PC-9 (cell line): ENCODE data around the gene COA3. TPM values are rescaled to one million over a fixed set of nuclear protein-coding genes. Genes with fewer than 3 reads are reported as not detected.

ENCODE experiments used
- BruUV-seq: library from RNA; stranded (reverse); fragments of 400-500 nt; replicated peaks from 2 replicates; lab custom pipeline; 2021; lab: Mats Ljungman, UMichigan
- CTCF ChIA-PET: fragments of 300-600 bp; sonication (Branson Sonifier 250); formaldehyde crosslinking; loops from one replicate; lab custom pipeline; 2022; ENCODE audit warnings: antibody characterized with exemption; lab: Charles Lee
- POLR2A ChIA-PET: fragments of 300-600 bp; sonication (Branson Sonifier 250); formaldehyde crosslinking; loops from one replicate; lab custom pipeline; 2022; ENCODE audit warnings: antibody characterized with exemption; ENCODE audit not compliant: unreplicated experiment; lab: Charles Lee
- DNase-seq, 2 experiments: peaks; one replicate each; pipeline versions ENCODE4 v3.0.0 to v3.0.0-alpha.2; 2015 to 2022; ENCODE audit warnings: mixed read lengths in 1 of 2
- H2AFZ ChIP-seq: fragments of 200-600 bp; sonication (generic); 2 replicates; pipeline ENCODE4 v1.8.1; 2017; ENCODE audit warnings: antibody characterized with exemption
- H3F3A ChIP-seq: fragments of 200-600 bp; sonication (generic); 2 replicates; pipeline ENCODE4 v1.8.1; 2017; ENCODE audit warnings: antibody characterized with exemption, mild to moderate bottlenecking, low read depth; ENCODE audit not compliant: insufficient read depth
- H3K27ac ChIP-seq: fragments of 200-600 bp; sonication (generic); 2 replicates; pipeline ENCODE4 v1.6.1; 2016; ENCODE audit warnings: mixed run types
- H3K27me3 ChIP-seq: fragments of 200-600 bp; sonication (generic); 2 replicates; pipeline ENCODE4 v1.6.1; 2016; ENCODE audit warnings: low read depth, mixed run types; ENCODE audit not compliant: insufficient read depth
- H3K36me3 ChIP-seq: fragments of 200-600 bp; sonication (generic); 2 replicates; pipeline ENCODE4 v1.6.1; 2016; ENCODE audit warnings: low read depth, mixed run types
- H3K4me1 ChIP-seq: fragments of 200-600 bp; sonication (generic); replicated peaks from 2 replicates; pipeline ENCODE4 v1.6.1; 2016; ENCODE audit warnings: mixed run types; ENCODE audit not compliant: insufficient read depth
- H3K4me2 ChIP-seq: fragments of 200-600 bp; sonication (generic); 2 replicates; pipeline ENCODE4 v1.6.1; 2017; ENCODE audit warnings: mixed run types
- H3K4me3 ChIP-seq: fragments of 200-600 bp; sonication (generic); 2 replicates; pipeline ENCODE4 v1.6.1; 2016; ENCODE audit warnings: mixed run types
- H3K79me2 ChIP-seq: fragments of 200-600 bp; sonication (generic); 2 replicates; pipeline ENCODE4 v1.6.1; 2017; ENCODE audit warnings: low read depth, mixed run types
- H3K9me2 ChIP-seq: fragments of 200-600 bp; sonication (generic); 2 replicates; pipeline ENCODE4 v1.8.1; 2017; ENCODE audit warnings: mild to moderate bottlenecking; ENCODE audit not compliant: insufficient read depth
- H3K9me3 ChIP-seq: fragments of 200-600 bp; sonication (generic); 2 replicates; pipeline ENCODE4 v1.8.1; 2016; ENCODE audit warnings: low read depth; ENCODE audit not compliant: insufficient read depth
- H4K20me1 ChIP-seq: fragments of 200-600 bp; sonication (generic); 2 replicates; pipeline ENCODE4 v1.8.1; 2017; ENCODE audit not compliant: insufficient read depth
- EZH2 ChIP-seq: fragments of 200-600 bp; sonication (generic); IDR thresholded peaks from 2 replicates; pipeline ENCODE4 v1.8.0; 2017; ENCODE audit warnings: antibody characterized with exemption, low read depth
- intact Hi-C: fragments of 100-400 bp; cut with micrococcal nuclease; formaldehyde crosslinking; loops from one replicate; pipeline ENCODE4 v1.10.0; 2022; ENCODE audit not compliant: unreplicated experiment
- total RNA-seq: library from RNA; stranded (reverse); gene quantifications from 2 replicates; pipeline ENCODE4 v1.2.3, GENCODE V29; 2021
- TF ChIP-seq, protein P1 (sequence below): fragments of 200-600 bp; sonication (generic); conservative IDR thresholded peaks from 2 replicates; pipeline ENCODE4 v1.6.1; 2017; ENCODE audit warnings: mixed run types, antibody characterized with exemption, mild to moderate bottlenecking, moderate library complexity

The COA3 gene
- total RNA-seq, 1 experiment from 2014 or later: 49.9 TPM

DNA sequence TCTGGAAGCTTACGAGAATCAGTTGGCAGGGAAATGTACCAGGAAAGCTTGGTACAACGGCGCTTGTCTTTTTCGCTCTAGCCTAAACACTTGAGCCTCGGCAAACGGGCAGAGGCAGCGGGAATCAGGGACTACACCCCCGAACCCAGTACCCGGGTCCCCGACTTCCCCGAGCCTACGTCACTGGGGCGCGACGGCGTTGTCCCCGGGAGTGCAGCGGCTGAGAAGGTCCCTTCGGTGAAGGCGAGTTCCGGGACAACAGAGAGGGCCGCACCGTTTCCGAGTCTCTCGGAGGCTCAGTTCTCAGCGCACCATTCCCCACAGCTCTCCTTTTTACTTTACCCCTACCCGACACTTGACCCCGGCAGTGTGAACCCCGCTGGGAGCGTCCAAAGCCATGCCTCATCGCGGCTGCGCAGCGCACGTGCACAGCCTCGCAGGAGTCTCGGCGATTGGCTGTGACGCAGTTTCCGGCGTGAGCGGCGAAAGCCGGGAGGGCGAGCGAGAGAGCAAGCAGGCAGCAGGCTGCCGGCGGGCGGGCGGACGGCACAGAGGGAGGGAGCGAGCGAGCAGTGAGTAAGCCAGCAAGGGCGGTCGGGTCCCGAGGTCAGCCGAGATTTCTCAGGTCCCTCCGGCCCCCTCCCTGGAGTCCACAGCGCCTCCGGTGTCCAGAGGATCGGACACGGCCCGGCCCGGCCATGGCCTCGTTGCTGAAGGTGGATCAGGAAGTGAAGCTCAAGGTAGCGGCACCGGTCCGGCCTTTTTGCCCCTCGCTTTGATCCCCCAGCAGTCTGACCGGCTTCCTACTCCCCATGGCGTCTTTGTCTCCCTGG is 34.6 kb upstream of the COA3 start, which contains the start of gene PSME3:
Gene PSME3 (plus strand): TSS at position 464 of the 833 bp plus-strand sequence. CDS start 235 bp downstream, at position 699.
- peak; percentile 80 for DNase-seq
- peaks cover 14% of the 10 kb centered on the region; the same call in 1 of the 2 replicates for H3K36me3 ChIP-seq
- peak within 1 kb of the TSS; percentile 90 for H3K4me2 ChIP-seq
- H3K9me3 ChIP-seq: no peaks in the 10 kb centered on the region
- no peaks in the 10 kb centered on the region for H3K27me3 ChIP-seq
- intact Hi-C loops: loop anchor here (5.0 kb wide), 1 partner anchor 649 kb away; the partner anchor contains the start of gene DHX8
- H3K4me3 ChIP-seq: peak within 1 kb of the TSS; percentile 93
- peaks cover 44% of the 10 kb centered on the region for H3K79me2 ChIP-seq
- POLR2A ChIA-PET: interaction anchor here (0.5 to 0.7 kb wide), 2 partner anchors 181 to 214 kb away, joined by 3 to 6 read pairs; no protein-coding TSS in a partner anchor
- no peaks in the 10 kb centered on the region for H3K9me2 ChIP-seq
- no peak for TF ChIP-seq EZH2
- TF ChIP-seq, protein P1, sequence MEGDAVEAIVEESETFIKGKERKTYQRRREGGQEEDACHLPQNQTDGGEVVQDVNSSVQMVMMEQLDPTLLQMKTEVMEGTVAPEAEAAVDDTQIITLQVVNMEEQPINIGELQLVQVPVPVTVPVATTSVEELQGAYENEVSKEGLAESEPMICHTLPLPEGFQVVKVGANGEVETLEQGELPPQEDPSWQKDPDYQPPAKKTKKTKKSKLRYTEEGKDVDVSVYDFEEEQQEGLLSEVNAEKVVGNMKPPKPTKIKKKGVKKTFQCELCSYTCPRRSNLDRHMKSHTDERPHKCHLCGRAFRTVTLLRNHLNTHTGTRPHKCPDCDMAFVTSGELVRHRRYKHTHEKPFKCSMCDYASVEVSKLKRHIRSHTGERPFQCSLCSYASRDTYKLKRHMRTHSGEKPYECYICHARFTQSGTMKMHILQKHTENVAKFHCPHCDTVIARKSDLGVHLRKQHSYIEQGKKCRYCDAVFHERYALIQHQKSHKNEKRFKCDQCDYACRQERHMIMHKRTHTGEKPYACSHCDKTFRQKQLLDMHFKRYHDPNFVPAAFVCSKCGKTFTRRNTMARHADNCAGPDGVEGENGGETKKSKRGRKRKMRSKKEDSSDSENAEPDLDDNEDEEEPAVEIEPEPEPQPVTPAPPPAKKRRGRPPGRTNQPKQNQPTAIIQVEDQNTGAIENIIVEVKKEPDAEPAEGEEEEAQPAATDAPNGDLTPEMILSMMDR: no peak
- H3K27ac ChIP-seq: peak within 1 kb of the TSS; percentile 77
- CTCF ChIA-PET: no interaction called here
- peaks cover 18% of the 10 kb centered on the region; the same call in 1 of the 2 replicates for H3F3A ChIP-seq
- H2AFZ ChIP-seq: peak within 1 kb of the TSS; percentile 96
- peaks cover 16% of the 10 kb centered on the region for H3K4me1 ChIP-seq
- H4K20me1 ChIP-seq: no peaks in the 10 kb centered on the region; the same call in 1 of the 2 replicates
- TSS peak; percentile 92 for BruUV-seq

DNA sequence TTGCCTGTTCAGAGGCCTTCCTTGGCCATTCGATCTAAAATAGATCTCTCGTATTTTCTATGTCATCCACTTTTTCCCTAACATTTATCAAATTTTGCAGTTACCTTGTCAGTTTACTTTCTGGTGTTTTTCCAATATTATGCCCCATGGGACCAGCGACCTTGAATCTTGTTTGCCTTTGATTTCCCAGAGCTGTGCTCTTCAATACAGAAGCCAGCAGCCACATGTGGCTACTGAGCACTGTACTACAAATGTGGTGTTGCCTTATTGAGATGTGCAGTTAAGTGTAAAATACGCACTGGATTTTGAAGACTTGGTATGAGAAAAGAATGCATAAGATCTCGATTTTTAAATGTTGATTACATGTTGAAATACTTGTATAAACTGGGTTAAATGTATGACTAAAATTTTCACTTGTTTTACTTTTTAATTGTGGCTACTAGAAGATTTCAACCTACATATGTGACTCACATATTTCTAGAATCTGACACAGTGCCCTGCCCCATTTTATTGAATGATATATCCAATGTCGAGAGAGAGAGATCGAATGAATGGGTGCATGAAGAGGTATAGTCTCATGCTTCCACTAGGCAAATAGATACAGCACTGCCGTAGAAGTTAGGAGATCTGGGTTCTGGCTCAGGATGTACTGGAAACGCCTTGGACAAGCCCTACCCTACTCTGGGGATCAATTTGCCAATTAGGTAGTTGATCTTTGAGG is 33.9 kb upstream of the COA3 start:
- peak overlapping the region; percentile 90 for H3K4me2 ChIP-seq
- no peaks in the 10 kb centered on the region for H4K20me1 ChIP-seq
- BruUV-seq: no TSS peak
- POLR2A ChIA-PET: interaction anchor here (0.5 to 0.7 kb wide), 3 partner anchors 180 to 657 kb away, joined by 3 to 6 read pairs (median 3); no protein-coding TSS in a partner anchor
- H3K27ac ChIP-seq: peak overlapping the region; percentile 77
- H3K4me1 ChIP-seq: peaks cover 16% of the 10 kb centered on the region
- H3K9me3 ChIP-seq: no peaks in the 10 kb centered on the region
- H3F3A ChIP-seq: peaks cover 11% of the 10 kb centered on the region; the same call in 1 of the 2 replicates
- intact Hi-C loops: loop anchor here (5.0 kb wide), 1 partner anchor 650 kb away; the partner anchor contains the start of gene DHX8
- CTCF ChIA-PET: interaction anchor here (0.6 kb wide), 1 partner anchor 93 kb away, joined by 3 read pairs; no protein-coding TSS in a partner anchor
- peaks cover 40% of the 10 kb centered on the region for H3K79me2 ChIP-seq
- no peaks in the 10 kb centered on the region for H3K9me2 ChIP-seq
- peaks cover 13% of the 10 kb centered on the region; the same call in 1 of the 2 replicates for H3K36me3 ChIP-seq
- no peak for DNase-seq
- H3K4me3 ChIP-seq: peak overlapping the region; percentile 93
- 0 out of 2 replicates have a peak, but pooled peaks cover 4% of the 10 kb centered on the region for H3K27me3 ChIP-seq
- H2AFZ ChIP-seq: peak overlapping the region; percentile 96
- no peak for TF ChIP-seq EZH2

DNA sequence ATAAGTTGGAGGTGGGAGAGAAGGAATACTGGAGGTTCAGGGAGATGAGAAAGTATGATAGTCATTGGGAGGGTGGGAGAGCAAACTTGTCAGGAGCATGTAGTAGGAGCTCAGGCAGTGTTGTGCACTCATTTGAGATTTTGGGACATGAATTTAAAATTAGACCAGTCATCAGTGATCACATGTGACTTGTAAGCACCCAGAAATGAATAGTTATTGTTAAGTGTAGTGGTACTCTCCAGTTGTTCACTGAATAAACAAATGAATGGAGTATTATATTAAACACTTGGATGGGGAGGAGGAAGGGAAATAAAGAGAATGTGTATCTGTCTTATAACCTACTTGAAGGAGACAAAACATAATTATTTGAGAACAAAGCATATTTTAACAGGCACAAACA is 32.5 kb upstream of the COA3 start:
- intact Hi-C loops: loop anchor here (5.0 kb wide), 1 partner anchor 651 kb away; the partner anchor contains the start of gene DHX8
- no peaks in the 10 kb centered on the region for H3K9me3 ChIP-seq
- H4K20me1 ChIP-seq: no peaks in the 10 kb centered on the region
- H3K4me3 ChIP-seq: no peak overlapping the region
- H3K36me3 ChIP-seq: 0 out of 2 replicates have a peak, but pooled peaks cover 3% of the 10 kb centered on the region
- no peak for DNase-seq
- 0 out of 2 replicates have a peak, but pooled peaks cover 4% of the 10 kb centered on the region for H3K27me3 ChIP-seq
- POLR2A ChIA-PET: no interaction called here
- BruUV-seq: no TSS peak
- H3K79me2 ChIP-seq: peaks cover 33% of the 10 kb centered on the region
- H3K4me2 ChIP-seq: no peak overlapping the region
- H3K9me2 ChIP-seq: no peaks in the 10 kb centered on the region
- no peak overlapping the region for H2AFZ ChIP-seq
- no peak overlapping the region for H3K27ac ChIP-seq
- no peak for TF ChIP-seq EZH2
- TF ChIP-seq, protein P1: no peak
- peaks cover 16% of the 10 kb centered on the region for H3K4me1 ChIP-seq
- peaks cover 7% of the 10 kb centered on the region; the same call in 1 of the 2 replicates for H3F3A ChIP-seq
- CTCF ChIA-PET: no interaction called here
